DOHH2 (cell line): ENCODE measurements around the gene GINS2.

Experiments used
- CTCF ChIP-seq: fragments of 200-600 bp; sonication (generic); IDR thresholded peaks from one replicate; pipeline ENCODE4 v1.5.1; 2014; ENCODE audit warnings: antibody characterized with exemption, mild to moderate bottlenecking, low read depth, low read length; ENCODE audit not compliant: poor library complexity, severe bottlenecking
- EZH2phosphoT487 ChIP-seq: fragments of 200-600 bp; sonication (generic); IDR thresholded peaks from 2 replicates; pipeline ENCODE4 v1.6.1; 2017; ENCODE audit warnings: borderline replicate concordance, mild to moderate bottlenecking, antibody characterized with exemption, low read length, moderate library complexity, mixed read lengths

- TF ChIP-seq CTCF: no peak
- TF ChIP-seq EZH2phosphoT487: no peak
Measured at GRCh38 chr16:85659336-85659735, 29.4 kb downstream of the GINS2 start.
